ENCODE measurements around the gene CCL28.
"Not testable (repeated sequence)": the region's sequence is repeated elsewhere in the genome, so short reads cannot be mapped to it uniquely, and the experiment has no call there.

Gene CCL28

DNA sequence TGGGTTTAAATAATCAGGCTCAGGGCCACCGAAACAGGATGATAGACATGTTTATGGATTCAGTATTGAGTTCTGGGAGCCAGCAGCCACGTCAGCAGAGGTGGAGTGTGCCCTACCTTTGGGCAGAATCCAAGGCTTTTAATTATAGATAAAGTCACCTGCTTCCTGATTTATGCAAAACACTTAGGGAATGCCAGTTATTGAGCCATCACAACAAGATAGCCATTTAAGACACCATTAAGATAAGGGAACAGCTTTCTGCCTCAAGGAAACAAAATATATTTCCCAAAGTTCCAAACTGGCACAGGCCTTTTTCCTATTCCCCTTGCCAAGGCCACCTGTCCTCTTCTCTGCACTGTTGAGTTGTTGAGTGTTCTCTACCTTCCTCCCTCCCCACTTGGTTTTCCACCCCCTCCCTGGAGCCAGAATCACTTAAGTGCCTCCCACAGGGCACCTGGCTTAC is 2.4 kb downstream of the CCL28 start:
- no peak for DNase-seq

- not testable (repeated sequence) for DNase-seq
These were observed 9.6 kb downstream of the CCL28 start for GRCh38 chr5:43402524-43403066.

- DNase-seq = no peak
These were observed 10.4 kb downstream of the CCL28 start for GRCh38 chr5:43401827-43402226.

- DNase-seq = no peak
These were observed 12.1 kb downstream of the CCL28 start for GRCh38 chr5:43400082-43400481.

DNA sequence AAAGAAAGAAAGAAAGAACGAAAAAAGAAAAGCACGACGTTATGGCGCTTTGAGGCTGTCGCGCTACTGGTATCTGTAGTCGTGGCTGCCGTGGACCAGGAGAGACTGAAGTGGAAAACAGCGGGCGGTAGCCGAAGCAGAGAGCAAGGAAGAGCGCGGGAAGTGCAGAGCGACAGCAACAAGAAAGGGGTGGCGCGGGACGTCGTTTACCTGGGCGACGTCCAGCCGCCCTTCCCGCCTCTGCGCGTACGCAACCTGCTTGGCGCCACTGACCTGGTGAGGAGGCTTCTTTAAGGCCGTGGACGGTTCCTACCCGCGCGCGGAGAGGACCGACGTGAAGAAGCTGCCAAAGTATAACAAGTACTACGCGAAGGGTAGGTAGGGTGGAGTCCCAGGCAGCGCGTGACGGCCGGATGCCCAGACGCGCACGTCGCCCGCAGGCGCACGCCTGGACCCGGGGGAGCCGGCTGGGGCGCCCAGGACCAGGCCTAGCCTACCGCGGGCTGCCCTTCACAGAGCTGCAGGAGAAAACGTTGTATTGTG is 15.4 kb downstream of the CCL28 start:
- peak; percentile 60 for DNase-seq

DNA sequence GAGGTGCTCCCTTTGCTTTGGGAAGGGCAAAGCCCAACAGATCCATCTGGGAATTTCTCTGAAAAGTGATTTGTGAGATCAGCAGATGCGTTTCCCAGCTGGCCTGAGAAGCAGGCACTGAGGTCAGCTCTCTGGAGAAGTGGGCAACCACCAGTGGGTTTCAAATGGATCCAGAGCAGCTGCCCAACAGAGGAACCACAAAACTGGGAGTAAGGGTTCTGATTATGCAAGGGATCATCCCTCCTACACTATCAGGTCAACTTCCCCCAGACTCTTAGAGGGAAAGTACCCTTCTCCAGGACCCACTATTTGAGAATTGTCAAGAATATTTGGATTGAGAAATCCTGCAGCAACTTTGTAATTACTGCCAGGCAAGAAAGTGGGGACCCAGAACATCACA is 21.7 kb downstream of the CCL28 start:
- DNase-seq = no peak

GRCh38 chr5:43389679-43390329 is 22.4 kb downstream of the CCL28 start:
- peak; percentile 70 for DNase-seq

- DNase-seq = no peak
These were observed 25.2 kb downstream of the CCL28 start for GRCh38 chr5:43386960-43387362.

GRCh38 chr5:43376496-43377140 is 35.6 kb downstream of the CCL28 start:
- no peak for DNase-seq

DNA sequence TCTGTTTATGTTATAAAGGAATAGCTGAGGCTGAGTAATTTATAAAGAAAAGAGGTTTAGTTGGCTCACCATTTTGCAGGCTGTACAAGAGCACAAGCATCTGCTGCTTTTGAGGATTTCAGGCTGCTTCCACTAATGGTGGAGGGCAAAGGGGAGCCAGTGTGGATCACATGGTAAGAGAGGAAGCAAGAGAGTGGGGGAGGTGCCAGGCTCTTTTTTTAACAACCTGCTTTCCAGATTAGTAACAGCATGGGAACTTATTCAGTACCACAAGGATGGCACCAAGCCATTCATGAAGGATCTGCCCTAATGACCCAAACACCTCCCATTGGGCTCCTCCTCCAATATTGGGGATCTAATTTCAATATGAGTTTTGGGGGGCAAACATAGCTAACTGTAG is 40.4 kb downstream of the CCL28 start:
- no peak for DNase-seq

- DNase-seq = no peak
These were observed 41.8 kb downstream of the CCL28 start for GRCh38 chr5:43370352-43370751.

- DNase-seq = no peak
These were observed 42.5 kb downstream of the CCL28 start for GRCh38 chr5:43369651-43370050.

DNA sequence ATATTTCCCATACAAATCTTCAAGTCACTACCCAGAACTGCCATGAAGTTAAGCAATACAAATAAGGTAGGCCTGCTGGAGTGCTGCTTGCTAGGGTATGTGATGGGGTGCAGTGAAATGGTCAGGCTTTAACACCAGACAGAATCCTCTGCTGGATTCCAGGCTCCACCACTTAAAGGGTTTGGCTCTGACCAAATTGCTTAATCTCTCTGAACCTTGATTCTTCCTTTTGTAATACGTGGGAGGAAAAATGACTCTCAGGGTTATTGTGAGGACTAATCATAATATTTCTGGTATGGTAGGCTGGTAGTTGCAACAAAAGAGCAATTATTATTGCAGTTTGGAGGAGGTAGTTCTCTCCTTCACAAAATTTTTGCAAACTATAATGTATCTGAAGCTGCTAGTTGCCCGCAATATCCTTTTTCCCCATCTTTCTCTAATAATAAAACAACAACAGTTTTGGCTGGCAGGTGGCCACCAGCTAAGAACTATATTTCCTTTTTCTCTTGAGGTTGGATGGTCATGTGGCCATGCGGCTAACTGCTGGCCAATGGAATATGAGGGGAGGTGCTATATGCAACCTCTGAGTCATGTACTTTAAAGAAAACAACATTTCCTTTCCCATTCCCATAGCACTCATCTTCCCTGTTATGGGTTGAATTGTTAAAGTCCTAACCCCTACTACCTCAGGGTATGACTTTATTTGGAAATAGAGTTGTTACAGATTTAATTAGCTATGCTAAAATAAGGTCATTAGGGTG is 44.1 kb downstream of the CCL28 start:
- no peak for DNase-seq

GRCh38 chr5:43367453-43367852 is 44.7 kb downstream of the CCL28 start:
- no peak for DNase-seq

DNA sequence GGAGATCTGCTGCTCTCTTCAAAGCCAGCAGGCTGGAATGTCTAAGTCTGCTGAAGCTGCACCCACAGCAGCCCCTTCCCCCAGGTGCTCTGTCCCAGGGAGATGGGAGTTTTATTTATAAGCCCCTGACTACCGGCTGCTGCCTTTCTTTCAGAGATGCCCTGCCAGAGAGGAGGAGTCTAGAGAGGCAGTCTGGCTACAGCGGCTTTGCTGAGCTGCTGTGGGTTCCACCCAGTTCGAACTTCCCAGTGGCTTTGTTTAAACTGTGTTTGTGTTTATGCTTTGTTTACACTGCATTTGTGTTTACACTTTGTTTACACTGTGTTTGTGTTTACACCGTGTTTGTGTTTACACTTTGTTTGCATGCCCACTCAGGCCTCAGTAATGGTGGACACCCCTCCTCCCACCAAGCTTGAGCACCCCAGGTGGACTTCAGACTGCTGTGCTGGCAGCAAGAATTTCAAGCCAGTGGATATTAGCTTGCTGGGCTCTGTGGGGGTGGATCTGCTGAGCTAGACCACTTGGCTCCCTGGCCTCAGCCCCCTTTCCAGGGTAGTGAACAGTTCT is 45.4 kb downstream of the CCL28 start:
- not testable (repeated sequence) for DNase-seq

- DNase-seq = not testable (repeated sequence)
These were observed 47.0 kb downstream of the CCL28 start for GRCh38 chr5:43365155-43365554.

- no peak for DNase-seq
These were observed 48.6 kb downstream of the CCL28 start for GRCh38 chr5:43363445-43364152.

- DNase-seq = no peak
These were observed 49.3 kb downstream of the CCL28 start for GRCh38 chr5:43362725-43363435.

DNA sequence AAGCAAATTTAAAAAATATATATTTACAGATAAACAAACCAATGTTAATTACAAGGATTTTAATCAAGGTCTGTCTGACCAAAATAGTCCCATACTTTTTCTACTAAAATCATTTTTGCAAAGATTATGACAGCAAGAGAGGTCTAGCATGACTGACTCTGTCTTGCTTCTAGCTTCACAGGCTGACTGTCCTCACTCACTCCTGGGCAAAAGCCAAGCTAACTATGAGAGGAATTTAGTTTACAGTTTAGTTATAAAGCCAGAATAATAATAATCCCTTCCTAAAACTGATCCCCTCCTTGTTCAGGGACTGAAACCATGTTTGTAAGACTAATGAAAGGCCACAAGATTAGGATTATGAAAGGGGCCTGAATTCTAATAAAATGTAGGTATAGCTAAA is 53.5 kb downstream of the CCL28 start:
- DNase-seq = no peak

DNA sequence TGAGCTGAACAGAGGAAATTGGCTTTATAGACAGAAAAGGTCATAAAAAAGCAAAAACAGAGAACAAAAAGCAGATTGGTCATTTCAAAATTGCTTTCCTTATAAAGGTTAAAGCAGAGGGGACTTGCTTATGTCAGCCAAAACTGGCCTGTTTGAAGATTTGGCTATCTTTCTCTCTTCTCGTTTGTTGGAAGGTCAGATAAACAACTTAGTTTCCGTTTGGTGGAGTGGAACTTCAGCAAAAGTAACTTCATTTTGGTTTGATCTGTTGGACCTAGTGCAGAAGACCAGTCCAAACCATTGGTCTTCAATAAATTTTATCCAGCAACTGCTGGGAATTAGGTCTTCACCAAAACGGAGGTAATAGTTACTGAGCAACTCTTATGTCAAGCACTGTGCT is 53.9 kb downstream of the CCL28 start:
- DNase-seq = no peak

- no peak for DNase-seq
These were observed 54.3 kb downstream of the CCL28 start for GRCh38 chr5:43357878-43358281.

- DNase-seq = no peak
These were observed 55.1 kb downstream of the CCL28 start for GRCh38 chr5:43357067-43357466.
